Osteoblast (primary cell): ENCODE data around the gene DACH1. TPM values are rescaled to one million over a fixed set of nuclear protein-coding genes. Genes with fewer than 3 reads are reported as not detected.

ENCODE experiments used
- DNase-seq: peaks from one replicate; pipeline ENCODE4 v3.0.0; 2011; ENCODE audit warnings: low spot score, mixed read lengths; ENCODE audit not compliant: insufficient read length; ENCODE audit errors: missing footprints
- H2AFZ ChIP-seq: 2 replicates; pipeline ENCODE4 v1.6.0; 2011; ENCODE audit warnings: mild to moderate bottlenecking, low read length
- H3K27ac ChIP-seq: 2 replicates; pipeline ENCODE4 v1.5.1; 2011; ENCODE audit warnings: mild to moderate bottlenecking, low read depth, low read length, moderate library complexity
- H3K27me3 ChIP-seq: 2 replicates; pipeline ENCODE4 v1.6.0; 2012; ENCODE audit warnings: mild to moderate bottlenecking, control low read depth, inconsistent platforms, low read length, moderate library complexity; ENCODE audit not compliant: insufficient read depth
- H3K36me3 ChIP-seq: 2 replicates; pipeline ENCODE4 v1.5.1; 2011; ENCODE audit warnings: mild to moderate bottlenecking, low read length, control low read depth, moderate library complexity; ENCODE audit not compliant: insufficient read depth
- H3K4me1 ChIP-seq: 2 replicates; pipeline ENCODE4 v1.5.1; 2011; ENCODE audit warnings: mild to moderate bottlenecking, low read length, control low read depth, moderate library complexity; ENCODE audit not compliant: insufficient read depth
- H3K4me2 ChIP-seq: 2 replicates; pipeline ENCODE4 v1.6.0; 2011; ENCODE audit warnings: mild to moderate bottlenecking, low read length; ENCODE audit not compliant: insufficient read depth
- H3K4me3 ChIP-seq: fragments of 200-600 bp; sonication (generic); 3 replicates; pipeline ENCODE4 v1.5.1; 2012; ENCODE audit warnings: mild to moderate bottlenecking, low read length, inconsistent platforms; ENCODE audit not compliant: insufficient read depth
- H3K79me2 ChIP-seq: 2 replicates; pipeline ENCODE4 v1.6.0; 2012; ENCODE audit warnings: mild to moderate bottlenecking, low read length, control low read depth, inconsistent platforms; ENCODE audit not compliant: insufficient read depth
- H3K9me3 ChIP-seq: 2 replicates; pipeline ENCODE4 v1.5.1; 2011; ENCODE audit warnings: low read depth, low read length, control low read depth
- H4K20me1 ChIP-seq: 2 replicates; pipeline ENCODE4 v1.6.0; 2012; ENCODE audit warnings: mild to moderate bottlenecking, low read length, control low read depth; ENCODE audit not compliant: insufficient read depth
- CTCF ChIP-seq: IDR thresholded peaks from 2 replicates; pipeline ENCODE4 v1.5.1; 2011; ENCODE audit warnings: mild to moderate bottlenecking, low read depth, low read length, moderate library complexity; ENCODE audit errors: extremely low read depth
- total RNA-seq: library from RNA; depleted of rRNA; stranded (reverse); fragments of >200 nt; gene quantifications from 2 replicates; pipeline ENCODE4 v1.2.3, GENCODE V29; 2012

The DACH1 gene
- total RNA-seq, 1 donor, result not detected

- no peak for DNase-seq
- Histone ChIP-seq H3K9me3 (no peaks in the 10 kb centered on the region), H3K4me3 (no peak overlapping the region), H4K20me1 (no peaks in the 10 kb centered on the region), H2AFZ (no peak overlapping the region), H3K4me1 (no peaks in the 10 kb centered on the region), H3K4me2 (no peak overlapping the region), H3K79me2 (no peaks in the 10 kb centered on the region), H3K36me3 (no peaks in the 10 kb centered on the region), H3K27ac (no peak overlapping the region), H3K27me3 (no peaks in the 10 kb centered on the region)
- TF ChIP-seq CTCF, result no peak
Measured at GRCh38 chr13:71806886-71807285, 60.1 kb downstream of the DACH1 start.

GRCh38 chr13:71803066-71803465, 63.9 kb downstream of the DACH1 start:
- Histone ChIP-seq H3K4me3 (no peak overlapping the region), H3K4me2 (no peak overlapping the region), H3K27me3 (no peaks in the 10 kb centered on the region), H3K4me1 (no peaks in the 10 kb centered on the region), H2AFZ (no peak overlapping the region), H3K9me3 (no peaks in the 10 kb centered on the region), H3K27ac (no peak overlapping the region), H3K79me2 (no peaks in the 10 kb centered on the region), H3K36me3 (no peaks in the 10 kb centered on the region), H4K20me1 (no peaks in the 10 kb centered on the region)
- no peak for TF ChIP-seq CTCF
- DNase-seq, result no peak

GRCh38 chr13:71801781-71802180, 65.2 kb downstream of the DACH1 start:
- Histone ChIP-seq H3K79me2 (no peaks in the 10 kb centered on the region), H3K9me3 (no peaks in the 10 kb centered on the region), H3K4me3 (no peak overlapping the region), H3K27me3 (no peaks in the 10 kb centered on the region), H2AFZ (no peak overlapping the region), H3K4me1 (no peaks in the 10 kb centered on the region), H3K4me2 (no peak overlapping the region), H3K36me3 (no peaks in the 10 kb centered on the region), H3K27ac (no peak overlapping the region), H4K20me1 (no peaks in the 10 kb centered on the region)
- DNase-seq, result no peak
- no peak for TF ChIP-seq CTCF

GRCh38 chr13:71801165-71801760, 65.7 kb downstream of the DACH1 start:
- DNase-seq, result no peak
- no peak for TF ChIP-seq CTCF
- Histone ChIP-seq H3K9me3 (no peaks in the 10 kb centered on the region), H4K20me1 (no peaks in the 10 kb centered on the region), H3K4me1 (no peaks in the 10 kb centered on the region), H3K79me2 (no peaks in the 10 kb centered on the region), H2AFZ (no peak overlapping the region), H3K27me3 (no peaks in the 10 kb centered on the region), H3K36me3 (no peaks in the 10 kb centered on the region), H3K4me3 (no peak overlapping the region), H3K27ac (no peak overlapping the region), H3K4me2 (no peak overlapping the region)
